NCI-H774 (cell line): ENCODE data around the gene C1QTNF5.

Source experiments
- DNase-seq: peaks from one replicate; lab custom pipeline; 2025; lab: John Stamatoyannopoulos, UW

C1QTNF5 gene

DNA sequence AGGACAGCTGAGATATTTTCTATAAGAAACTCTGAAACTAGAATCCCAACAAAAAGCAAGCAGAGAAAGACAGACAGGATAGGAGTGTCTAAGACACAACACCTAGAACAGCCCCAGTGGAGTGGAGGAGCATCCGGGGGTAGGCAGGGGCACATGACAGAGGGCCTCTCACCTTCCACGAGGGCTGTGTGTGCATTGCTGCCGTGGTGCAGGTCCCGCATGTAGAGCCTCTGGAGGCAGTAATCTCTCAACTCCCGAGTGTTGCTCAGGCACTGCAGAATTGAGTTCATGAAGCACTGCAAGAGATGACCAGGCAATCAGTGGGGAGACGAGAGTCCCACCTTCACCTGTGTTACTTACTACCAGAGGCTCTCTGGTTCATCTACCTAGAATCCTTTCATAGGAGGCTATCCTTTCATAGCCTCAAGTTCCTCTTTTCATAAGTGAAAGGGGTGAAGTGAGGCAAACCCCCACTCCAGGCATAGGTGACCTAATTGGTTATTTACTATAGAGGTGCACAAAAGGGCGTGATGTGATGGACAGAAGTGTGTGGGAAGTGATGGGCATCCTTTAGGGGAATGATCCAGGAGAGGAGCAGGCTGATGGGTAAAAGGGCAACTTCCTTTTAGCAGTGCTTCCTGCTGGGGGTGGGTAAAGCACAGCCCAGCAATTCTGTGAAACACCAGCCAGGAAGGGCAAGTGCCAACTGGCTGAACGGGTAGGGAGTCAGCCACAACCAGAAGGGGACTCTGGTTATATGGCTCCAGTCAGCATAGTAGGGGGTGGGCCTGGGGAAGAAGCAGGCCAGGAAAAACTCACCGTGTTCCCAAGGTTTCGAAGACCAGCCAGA, 18.9 kb upstream of the C1QTNF5 start:
- DNase-seq: no peak

DNA sequence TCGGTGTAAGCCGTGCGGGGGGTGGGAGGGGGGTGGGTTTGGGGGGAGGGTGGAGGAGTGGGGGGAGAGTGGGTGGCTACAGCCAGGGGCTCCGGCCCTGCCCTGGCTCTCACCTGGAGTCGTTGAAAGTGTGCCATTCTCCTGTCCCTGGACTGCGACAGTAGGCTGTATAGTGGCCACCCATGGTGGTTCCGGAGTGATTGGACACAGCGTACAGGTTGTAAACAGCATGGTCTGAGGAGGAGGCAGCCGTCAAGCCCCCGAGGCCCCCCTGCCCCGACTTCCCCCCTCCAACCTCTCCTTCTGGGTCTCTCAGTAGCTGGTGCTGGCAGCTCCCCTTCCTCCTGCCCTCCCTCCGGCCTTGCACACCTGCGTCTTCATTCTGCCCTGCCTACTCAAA, 16.4 kb upstream of the C1QTNF5 start:
- DNase-seq: no peak

DNA sequence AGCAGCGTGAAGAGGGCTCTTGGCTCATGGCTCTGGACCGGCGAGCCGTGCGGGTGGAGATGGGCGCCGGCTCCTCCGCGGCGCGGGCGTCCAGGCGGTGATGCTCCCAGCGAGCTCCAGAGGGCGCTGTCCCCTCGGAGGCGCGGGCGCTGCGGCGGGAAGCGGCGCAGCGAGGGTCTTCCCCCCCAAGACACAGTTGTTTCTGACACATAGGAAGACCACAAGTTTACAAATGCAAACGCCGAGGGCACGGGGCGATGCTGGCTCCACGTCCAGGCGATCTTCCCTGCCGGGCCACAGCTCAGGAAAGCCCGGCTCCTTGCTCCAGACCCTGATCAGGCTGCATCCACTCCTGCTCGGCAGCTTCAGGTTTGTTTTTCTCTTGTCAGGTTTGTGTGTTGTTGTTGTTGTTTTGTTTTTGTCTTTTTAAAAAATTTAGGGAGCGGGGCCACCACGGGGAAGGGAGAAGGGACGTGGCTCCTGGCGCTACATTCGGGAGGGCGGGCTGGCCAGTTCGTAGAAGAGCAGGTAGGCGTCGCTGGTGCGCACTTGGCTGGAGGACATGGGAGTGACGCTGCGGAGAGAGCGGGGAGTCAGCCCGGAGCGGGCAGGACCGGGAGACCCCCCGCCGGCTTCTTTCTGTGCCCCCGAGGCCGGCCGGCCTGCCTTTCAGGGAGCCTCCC, 15.8 kb upstream of the C1QTNF5 start:
- no peak for DNase-seq

DNA sequence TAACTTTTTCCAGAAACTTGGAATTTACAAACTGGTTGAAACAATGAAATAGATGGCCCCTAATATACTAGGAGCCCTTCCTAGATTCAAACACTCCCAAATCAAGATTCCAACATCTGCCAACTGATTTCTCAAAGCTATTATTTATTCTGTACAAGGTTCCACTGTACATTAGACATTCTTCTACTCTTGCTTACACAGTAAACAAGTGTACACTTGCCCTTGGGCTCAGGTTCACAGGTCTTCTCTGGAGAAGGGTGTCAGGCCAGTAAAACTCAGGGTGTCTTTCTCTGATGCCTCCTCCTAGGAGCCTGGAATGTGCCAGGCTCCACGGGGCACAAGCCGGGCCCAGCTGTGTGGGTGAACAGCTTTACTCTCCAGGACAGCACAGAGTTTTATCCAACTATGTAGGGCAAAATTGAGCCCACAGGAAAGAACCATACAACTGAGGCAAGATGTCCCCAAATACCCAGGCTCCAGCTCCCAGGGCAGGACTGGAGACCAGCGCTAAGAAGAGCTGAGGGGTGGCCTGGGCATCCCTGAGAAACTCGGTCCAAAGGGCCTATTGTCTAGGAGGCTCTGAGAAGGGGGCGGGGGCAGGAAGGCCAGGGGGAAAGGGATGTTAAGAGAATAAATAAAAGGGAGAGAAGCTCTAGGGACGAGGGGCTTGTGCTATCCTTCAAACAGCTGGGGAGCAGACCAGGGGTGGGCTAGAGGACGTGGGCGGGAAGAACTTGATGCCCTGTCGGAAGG, 14.6 kb upstream of the C1QTNF5 start:
- DNase-seq: no peak

DNA sequence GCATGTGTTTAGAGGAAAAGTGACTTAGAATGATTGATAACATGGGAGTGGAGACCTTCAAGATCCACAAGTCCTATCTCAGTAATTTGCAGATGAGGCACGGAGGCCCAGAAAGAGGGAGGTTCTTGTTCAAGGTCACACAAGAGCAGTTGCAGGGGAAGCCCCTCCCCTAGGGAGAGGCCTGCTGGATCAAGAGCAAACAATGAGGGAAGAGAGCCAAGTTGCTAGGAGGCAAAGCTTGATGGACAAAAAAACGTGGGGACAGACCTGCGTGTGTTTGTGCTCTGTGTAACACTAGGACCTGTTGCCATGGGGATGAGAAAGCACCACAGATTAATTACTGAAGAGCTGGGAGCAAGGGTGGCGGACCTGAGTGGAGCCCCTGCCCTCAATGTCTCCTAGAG, 12.2 kb upstream of the C1QTNF5 start:
- DNase-seq: peak; percentile 87

DNA sequence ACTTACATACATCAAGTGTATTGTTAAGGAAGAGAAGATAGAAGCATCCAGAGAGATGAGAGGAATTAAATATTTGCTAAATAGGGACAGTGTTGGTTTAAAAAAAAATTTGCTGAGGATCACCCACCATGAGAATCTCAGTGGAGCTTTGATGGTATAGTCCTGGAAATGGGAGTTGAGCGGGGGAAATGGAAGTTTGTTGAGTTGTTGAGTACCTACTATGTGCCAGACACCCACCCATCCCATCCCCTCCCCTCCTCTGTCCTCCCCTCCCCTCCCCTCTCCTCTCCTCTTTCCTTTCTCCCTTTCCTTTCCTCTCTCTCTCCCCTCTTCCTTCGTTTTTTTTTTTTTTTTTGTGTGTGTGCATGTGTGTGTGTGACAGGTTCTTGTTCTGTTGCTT, 10.5 kb upstream of the C1QTNF5 start:
- no peak for DNase-seq

DNA sequence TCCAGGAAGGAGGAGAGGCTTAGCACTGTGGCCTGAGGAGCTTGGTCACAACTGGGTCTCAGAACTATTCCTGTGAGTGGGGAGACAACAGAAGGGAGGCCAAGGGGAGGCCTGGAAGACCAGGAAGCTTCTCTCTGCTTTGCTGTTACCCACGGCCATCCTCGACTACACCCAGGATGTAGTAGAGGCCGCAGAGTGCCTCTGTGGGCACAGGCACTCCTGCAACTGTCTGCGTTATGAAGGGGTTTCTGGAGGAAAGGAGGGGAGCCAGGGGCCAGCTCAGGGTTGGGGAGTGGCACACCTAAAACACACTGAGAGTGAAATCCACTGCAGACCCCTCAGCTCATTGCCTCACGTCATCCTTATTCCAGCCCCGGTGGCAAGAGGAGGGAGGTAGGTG, 9.6 kb upstream of the C1QTNF5 start:
- no peak for DNase-seq

DNA sequence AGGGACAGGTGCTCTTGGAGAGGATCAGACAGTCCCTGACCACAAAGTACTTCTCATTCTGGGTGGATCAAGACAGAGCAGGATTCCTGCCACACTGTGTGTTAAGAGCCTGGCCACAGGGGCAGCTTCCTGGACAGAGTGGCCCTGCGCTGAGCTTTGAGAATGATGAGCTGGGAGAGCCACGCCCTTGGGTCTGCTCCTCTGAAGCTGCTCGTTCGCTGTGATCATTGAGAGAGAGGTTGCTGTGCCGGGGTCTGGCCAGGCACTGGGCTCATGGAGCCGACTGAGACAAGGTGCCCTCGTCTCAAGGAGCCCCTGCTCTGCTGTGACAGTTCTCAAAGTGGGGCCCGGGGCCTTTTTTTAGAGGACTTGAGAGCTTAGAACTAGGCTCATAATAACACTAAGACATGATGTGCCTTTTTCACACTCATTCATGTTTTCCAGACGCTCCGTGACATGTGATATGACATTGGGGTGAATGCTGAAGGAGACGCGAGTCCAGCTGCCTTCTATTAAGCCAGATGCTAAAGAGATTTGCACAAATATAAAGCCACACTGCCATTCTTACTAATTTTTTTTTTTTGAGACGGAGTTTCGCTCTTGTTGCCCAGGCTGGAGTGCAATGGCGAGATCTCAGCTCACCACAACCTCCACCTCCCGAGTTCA, 7.4 kb upstream of the C1QTNF5 start:
- no peak for DNase-seq

DNA sequence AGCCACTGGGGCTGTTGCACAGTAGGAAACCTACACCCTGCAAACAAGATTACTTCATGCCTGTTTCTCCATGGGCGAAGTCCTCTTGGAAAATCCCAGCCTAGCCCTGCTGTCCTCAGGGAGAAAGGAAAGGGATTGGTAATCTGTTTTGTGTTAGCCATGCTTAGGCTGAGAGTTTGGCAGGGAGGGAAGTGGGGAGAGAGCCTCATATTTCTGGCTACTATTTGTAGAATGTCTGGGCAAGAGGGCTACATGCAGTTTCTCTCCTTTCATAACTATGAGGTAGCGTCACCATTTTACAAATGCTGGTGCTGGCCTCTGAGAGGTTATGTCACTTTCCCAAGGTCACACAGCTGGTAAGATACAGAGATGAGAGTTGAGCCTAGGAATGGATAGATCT, 6.6 kb upstream of the C1QTNF5 start:
- no peak for DNase-seq

DNA sequence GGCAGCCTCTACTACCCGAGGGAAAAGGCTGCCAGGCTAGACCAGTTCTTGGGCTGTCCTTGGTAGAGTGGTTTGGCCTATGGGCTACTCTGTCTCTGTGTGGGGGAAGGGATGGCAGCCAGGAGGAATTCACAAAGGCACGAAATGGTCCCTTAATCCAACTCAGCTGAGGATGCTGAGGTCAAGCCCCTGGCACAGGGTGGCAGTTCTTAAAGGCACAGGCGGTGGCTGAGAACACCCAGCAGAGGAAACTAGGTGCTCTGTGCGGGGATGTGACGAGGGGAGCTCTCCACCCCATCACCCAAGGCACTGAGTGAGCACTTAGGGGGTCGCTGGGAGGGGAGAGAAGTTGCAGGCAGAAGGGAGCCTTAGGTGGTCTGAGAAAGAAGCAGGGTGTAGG, 5.9 kb upstream of the C1QTNF5 start, which contains the start of gene MFRP:
TSS of gene MFRP (minus strand) at position 101 of the 400 bp plus-strand sequence. CDS start 192 bp downstream, outside the sequence.
- DNase-seq: no peak

DNA sequence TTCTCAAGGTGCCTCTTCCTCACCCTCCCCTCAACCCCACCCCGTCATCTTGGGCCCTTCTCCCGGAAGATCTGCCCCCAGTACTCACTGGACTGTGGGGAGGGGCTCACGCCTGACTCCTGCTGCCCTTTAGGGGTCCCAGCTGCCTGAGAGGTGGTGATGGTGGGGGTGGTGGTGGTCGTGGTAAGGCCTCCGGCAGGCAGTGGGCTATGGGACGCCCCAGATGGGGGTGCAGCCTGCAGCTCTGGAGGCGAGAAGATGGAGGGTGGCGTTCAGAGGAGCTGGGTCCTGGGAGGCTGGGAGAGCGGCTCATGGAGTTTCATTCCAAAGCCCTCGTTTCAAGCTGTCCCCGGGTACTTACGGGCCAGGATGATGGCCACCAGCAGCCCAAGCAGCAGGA, 5.0 kb upstream of the C1QTNF5 start:
- no peak for DNase-seq

DNA sequence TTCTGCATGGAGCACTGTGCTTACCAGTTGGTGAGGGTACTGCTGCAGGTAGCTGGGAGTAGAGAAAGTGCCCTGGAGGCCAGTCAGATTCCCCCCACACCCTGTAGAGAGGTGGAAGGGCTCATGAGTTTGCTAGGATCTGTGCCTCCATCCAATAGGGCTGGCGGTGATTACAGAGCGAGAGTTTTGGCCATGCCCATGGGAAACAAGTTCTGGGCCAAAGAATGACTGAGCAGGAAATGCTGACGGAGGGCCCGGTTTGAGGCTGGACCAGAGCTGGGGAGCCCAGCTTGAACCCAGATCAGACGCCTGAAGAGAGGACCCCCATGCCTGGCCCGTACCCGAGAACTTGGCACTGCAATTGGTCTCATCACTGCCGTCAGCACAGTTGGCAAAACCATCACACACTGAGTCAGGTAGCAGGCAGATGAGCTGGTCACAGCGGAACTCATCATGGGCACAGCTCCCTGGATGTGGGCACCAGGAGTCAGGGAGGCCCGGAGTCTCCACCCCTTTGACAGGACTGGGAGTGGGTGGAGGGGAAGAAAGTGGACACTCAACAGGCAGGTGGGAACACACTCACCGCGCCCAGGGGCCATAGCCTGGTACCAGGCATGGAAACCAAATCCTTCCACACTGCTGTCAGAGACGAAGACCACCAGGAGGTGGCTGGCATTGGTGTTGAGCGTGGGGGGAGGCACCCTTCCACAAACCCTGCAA, 3.8 kb upstream of the C1QTNF5 start:
- DNase-seq: no peak

DNA sequence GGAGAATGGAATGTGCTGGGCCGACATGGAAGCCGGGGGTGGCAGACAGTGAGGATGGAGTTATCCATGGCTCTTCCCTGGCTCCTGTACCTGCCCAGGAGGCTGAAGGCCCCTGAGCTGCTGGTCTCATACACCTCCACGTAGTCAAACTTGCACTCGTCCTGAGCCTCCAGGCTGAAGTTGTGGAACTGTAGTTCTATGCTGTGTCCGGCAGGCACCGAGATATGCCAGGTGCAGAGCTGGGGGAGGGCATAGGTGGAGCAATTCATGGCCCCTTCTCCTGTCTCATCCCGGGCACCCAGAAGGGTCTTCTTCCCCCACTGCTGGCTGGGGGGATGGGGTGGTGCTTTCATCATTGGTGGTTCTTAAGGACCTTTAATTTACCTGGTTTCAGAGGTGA, 3.0 kb upstream of the C1QTNF5 start:
- DNase-seq: no peak

DNA sequence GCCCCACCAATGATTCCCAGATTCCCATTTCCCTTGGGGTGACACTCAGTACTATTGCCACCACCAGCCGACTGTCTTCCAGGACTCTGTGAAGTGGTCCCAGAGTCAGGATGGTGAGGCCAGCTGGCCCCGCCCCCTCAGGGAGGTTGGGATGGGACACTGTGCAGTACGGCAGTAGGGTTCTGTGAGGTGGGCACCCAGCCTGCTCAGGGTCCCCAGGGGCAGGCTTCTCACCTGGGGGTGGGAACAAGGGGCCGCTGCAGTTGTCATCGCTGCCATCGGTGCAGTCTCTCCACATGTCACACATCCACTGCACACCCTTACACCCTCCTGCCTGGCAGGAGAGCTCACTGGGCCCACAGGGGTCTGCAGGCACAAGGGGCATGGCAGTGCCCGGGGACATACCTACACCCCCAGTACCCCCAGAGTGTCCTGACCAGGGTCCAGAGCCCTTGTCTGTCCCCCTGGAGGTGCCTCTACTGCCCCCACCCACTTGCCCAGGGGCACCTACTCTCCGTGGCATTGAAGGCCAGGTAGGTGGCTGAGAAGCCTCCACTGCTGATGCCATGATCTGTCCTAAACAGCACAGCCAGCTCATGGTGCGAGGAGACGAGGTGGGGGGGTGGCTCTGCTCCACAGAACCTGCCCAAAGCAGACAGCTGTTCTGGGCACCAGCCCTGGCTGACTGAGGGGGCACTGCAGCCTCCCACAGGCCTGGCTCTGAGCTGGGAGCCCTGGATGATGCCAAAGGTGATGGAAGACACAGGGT, 1.9 kb upstream of the C1QTNF5 start:
- no peak for DNase-seq

DNA sequence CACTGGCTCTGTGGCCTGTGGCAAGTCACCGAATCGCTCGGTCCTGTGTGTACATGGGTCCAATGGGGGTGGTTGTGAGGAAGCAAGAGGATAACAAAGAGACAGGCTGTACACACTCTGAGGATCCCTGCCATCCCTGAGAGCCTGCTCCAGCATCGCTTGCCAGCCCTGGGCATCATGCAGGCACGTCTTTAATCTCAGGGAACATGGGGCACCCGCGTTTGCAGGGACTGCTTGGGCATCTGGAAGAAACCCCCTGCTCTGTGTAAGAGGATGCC, 1.3 kb upstream of the C1QTNF5 start:
- DNase-seq: no peak

DNA sequence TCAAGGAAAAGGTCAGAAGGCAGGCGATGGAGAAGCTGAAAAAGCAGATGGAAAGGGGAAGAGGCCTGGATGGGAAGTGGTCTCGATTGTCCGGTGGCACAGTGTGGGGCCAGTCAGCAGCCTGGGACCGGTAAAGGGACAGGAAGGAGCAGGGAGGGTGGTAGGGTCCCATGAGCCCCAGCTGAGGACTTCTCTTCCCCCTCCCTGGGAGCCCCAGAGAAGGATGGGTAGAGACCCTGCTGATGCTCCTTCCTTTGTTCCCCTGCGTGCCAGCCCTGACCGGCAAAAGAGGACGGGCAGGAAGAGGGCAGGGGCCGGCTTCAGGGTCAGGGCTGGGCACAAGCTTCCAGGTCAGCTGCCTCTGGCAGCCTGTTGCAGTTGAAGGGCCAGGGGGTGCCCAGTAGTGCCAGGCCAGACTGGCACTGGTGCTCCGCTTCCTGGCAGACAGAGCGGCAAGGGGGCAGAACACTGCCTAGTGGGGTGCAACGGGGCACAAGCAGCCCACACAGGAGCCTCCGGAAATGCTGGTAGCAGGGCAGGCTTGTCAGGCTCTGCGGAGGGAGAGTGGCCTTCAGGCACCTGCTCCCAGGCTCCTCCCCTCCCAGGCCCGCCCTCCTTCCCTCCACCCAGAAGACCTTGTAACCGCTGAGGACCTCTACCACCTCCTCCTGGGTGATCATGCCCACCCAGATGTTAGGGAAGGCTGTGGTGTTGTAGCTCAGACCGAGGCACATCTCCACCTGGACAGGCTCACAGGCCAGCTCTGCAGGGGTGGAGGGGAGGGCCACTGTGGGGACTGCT, 739 bp upstream of the C1QTNF5 start:
- no peak for DNase-seq

DNA sequence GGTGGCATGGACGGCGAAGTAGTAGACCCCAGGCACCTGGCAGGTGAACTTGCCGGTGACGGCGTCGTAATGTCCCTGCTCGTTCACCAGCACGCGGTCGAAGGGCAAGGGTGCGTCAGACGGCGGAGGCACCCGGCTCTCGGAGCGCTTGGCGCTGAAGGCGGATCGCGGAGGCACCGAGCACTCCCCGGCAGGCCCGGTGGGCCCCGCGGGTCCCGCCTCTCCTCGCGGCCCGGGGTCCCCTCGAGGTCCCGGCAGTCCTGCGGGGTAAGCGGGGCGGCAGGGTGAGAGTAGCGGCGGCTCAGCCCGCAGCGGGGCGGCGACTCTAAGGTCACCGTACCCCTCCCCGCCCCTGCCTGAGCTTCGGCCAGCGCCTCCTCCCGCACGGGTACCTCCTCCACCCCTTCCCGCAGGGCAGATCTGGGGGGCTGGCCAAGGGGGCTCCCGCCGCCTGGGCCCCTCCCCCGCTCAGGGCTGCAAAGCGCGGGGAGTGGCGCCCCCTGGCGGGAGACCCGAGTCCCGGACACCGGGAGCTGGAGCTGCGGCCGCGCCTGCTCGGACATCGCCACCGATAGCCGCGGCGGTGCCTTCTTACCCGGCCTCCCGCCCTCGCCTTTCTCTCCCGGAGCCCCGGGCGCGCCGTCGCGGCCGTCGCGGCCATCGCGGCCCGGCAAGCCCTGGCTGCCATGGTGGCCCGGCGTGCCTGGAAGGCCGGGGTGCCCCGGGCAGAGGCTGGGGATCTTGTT, 921 bp downstream of the C1QTNF5 start:
- DNase-seq: peak; percentile 45

DNA sequence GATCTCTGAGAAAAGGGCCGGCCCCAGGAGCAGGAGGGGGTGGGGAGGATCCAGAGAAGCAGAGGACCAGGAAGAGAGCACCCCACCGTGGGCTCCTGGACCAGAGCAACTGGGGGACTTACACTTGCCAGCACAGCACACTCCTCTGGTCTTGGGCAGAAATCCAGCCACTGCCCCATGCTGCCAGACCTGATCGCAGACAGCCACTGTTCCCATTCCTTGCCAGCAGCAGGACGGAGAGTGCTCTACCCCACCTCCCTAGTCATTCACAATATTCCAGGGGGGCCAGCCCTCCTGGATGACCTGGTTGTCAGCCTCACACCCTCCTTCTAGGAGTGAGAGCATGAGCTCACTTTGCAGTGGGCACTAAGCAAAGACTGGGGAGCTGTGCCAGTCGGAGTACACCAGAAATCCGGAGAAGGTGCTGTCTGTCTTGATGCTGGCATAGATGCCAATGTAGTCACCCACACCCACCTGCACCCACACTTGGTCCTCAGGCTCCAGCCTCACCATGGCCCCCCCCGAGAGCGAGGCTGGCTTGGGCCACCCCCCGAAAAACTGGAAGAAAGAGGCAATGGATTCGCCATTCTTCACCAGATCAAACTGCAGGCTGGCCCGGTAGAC, 1.6 kb downstream of the C1QTNF5 start:
- DNase-seq: no peak

DNA sequence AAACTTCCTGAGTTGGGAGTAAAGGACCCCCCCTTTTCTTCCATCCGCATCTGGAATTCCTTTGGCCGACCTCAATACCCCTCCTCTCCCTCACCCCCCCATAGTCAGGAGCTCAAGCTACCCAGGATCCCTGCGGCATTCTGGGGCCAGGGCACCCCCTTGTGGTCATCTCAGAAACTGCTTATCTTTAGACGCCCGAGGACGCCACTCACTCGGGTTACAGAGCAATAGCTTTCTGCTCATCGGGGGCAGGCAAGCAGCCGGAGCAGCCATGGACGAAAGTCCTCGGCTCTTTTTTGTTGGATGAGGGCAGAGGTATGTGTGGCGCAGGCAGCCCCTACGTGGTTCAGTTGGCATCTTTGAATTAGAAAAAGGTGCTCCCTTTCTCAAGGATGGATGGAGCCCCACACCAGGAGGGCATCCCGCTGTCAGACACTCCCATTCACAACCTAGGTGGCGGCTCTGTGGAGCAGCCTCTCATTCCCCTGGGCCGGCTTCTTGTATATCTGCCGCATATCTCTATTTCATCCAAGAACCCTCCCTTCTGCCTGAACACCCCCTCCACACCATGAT, 2.3 kb downstream of the C1QTNF5 start:
- peak; percentile 49 for DNase-seq
